ENCODE measurements around the gene MRTFB. TPM values are rescaled to one million over a fixed set of nuclear protein-coding genes. Genes with fewer than 3 reads are reported as not detected.

Gene MRTFB
- polyA plus RNA-seq, 4 donors: 3.1 to 20.2 (median 9.4) TPM

GRCh38 chr16:14155572-14156190 lies 84.6 kb downstream of the MRTFB start:
- H3K27ac ChIP-seq (ENCODE audit: low read depth in 1 of 3, low read length in 2 of 3): no peak overlapping the region
- H3K27me3 ChIP-seq (ENCODE audit: control insufficient read depth in 3 of 3, insufficient read depth in 3 of 3, low read length in 3 of 3): no peaks in the 10 kb centered on the region
- H3K36me3 ChIP-seq (ENCODE audit: control insufficient read depth in 3 of 3, insufficient read depth in 2 of 3, low read depth in 1 of 3, low read length in 3 of 3): no peaks in the 10 kb centered on the region
- H3K4me1 ChIP-seq (ENCODE audit: control insufficient read depth in 3 of 3, insufficient read depth in 2 of 3, low read depth in 1 of 3, low read length in 2 of 3): no peaks in the 10 kb centered on the region
- H3K4me3 ChIP-seq (ENCODE audit: low read depth in 1 of 3, low read length in 3 of 3): no peak overlapping the region
- no peak for FAIRE-seq
- no peak for DNase-seq
- 82 to 86% (median 83%) methylated on average over 4 of the region's 4 CpGs for WGBS, 3 donors
- H3K9me3 ChIP-seq (ENCODE audit: control insufficient read depth in 2 of 2, insufficient read depth in 1 of 2, low read depth in 1 of 2, low read length in 1 of 2): no peaks in the 10 kb centered on the region

DNA sequence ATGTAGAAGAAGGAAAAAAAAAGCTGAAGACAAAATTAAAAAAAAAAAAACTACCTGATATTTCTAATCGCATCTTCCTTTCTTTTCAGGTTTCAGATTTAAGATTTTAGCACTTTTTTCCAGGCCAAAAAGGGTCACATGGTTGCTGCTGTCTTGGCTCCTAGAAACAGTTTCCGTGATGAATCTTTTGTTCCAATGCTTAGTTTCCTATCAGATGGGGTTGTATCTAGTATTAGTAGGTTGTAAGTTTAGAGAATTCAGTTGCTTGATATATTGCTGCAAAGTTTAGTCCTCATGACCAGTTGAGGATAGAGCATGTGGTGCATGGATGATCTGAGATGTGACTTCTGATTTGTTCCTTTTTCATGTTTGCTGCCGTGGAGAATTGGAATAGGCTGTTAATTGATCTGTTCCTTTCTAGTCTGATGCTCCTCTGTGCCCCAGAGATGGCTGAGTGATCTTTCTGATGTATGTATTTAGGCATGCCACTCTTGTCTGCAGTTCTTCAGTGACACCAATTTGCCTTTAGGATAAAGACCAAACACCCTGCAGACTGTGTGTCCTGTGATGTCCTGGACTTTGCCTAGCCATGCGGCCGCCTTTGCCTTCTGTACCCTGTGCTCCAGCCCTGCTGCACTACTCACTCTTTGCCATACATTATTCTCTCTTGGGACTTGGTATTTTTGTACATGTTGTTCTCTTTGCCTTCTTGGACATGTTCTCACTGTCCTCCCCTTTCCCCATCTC lies 94.0 kb downstream of the MRTFB start:
- FAIRE-seq (no peak), DNase-seq (peak in 1 of 2 donors; percentile 8)
- H3K27ac ChIP-seq (ENCODE audit: low read depth in 1 of 3, low read length in 2 of 3): no peak overlapping the region
- 79 to 81% (median 79%) methylated on average over 5 of the region's 5 CpGs for WGBS, 3 donors
- H3K27me3 ChIP-seq (ENCODE audit: control insufficient read depth in 3 of 3, insufficient read depth in 3 of 3, low read length in 3 of 3): no peaks in the 10 kb centered on the region
- no peaks in the 10 kb centered on the region for H3K9me3 ChIP-seq (ENCODE audit: control insufficient read depth in 2 of 2, insufficient read depth in 1 of 2, low read depth in 1 of 2, low read length in 1 of 2)
- H3K4me3 ChIP-seq (ENCODE audit: low read depth in 1 of 3, low read length in 3 of 3): no peak overlapping the region
- H3K36me3 ChIP-seq (ENCODE audit: control insufficient read depth in 3 of 3, insufficient read depth in 2 of 3, low read depth in 1 of 3, low read length in 3 of 3): peaks cover 0 to 1% (median 0%) of the 10 kb centered on the region in 3 donors
- H3K4me1 ChIP-seq (ENCODE audit: control insufficient read depth in 3 of 3, insufficient read depth in 2 of 3, low read depth in 1 of 3, low read length in 2 of 3): no peaks in the 10 kb centered on the region

DNA sequence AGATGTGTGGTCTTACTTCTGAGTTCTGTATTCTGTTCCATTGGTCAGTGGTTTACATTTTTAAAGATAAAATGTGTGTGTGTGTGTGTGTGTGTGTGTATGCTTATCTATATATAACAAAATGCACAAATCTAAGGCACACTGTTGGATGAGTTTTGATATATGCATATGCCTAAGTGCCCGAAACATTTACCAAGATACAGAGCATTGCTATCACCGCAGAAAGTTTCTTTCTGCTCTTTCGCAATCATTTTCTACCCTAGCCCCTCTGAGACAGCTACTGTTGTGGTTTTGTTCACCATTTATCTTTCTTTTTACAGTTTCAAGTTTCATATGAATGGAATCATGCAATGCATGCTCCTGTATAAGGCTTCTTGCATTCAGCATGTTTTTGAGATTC lies 97.0 kb downstream of the MRTFB start:
- DNase-seq (no peak), FAIRE-seq (no peak)
- Histone ChIP-seq H3K9me3 (ENCODE audit: control insufficient read depth in 2 of 2, insufficient read depth in 1 of 2, low read depth in 1 of 2, low read length in 1 of 2) (no peaks in the 10 kb centered on the region), H3K36me3 (ENCODE audit: control insufficient read depth in 3 of 3, insufficient read depth in 2 of 3, low read depth in 1 of 3, low read length in 3 of 3) (peaks cover 0 to 2% (median 0%) of the 10 kb centered on the region in 3 donors), H3K4me1 (ENCODE audit: control insufficient read depth in 3 of 3, insufficient read depth in 2 of 3, low read depth in 1 of 3, low read length in 2 of 3) (no peaks in the 10 kb centered on the region), H3K27ac (ENCODE audit: low read depth in 1 of 3, low read length in 2 of 3) (no peak overlapping the region), H3K27me3 (ENCODE audit: control insufficient read depth in 3 of 3, insufficient read depth in 3 of 3, low read length in 3 of 3) (no peaks in the 10 kb centered on the region), H3K4me3 (ENCODE audit: low read depth in 1 of 3, low read length in 3 of 3) (no peak overlapping the region)
- WGBS, 3 donors: 85 to 94% (median 90%) methylated on average over 3 of the region's 3 CpGs

DNA sequence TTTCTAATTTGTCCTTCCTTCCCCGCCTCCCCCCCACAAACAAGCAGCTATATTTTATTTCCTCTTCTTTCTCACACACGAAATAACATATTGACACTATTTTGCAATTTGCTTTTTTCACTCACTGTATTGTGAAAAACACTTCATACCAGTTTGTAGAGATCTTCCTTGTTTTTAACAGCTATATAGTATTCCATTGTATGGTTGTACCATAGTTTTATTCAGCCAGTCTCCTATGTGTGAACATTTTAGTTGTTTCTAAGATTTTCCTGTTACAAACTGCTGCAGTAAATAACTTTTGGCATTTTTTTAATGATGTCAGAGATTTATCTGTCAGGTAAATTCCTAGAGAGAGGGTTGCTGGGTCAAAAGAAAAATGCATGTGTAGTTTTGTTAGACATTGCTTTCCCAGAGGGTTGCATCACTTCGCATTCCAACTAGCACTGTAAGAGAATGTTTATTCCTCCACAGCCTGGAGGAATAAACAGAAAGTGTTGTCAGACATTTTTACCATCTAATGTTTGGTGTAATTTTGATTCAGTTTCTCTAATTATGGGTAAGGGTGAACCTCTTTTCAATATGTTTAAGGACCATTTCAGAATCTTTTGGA lies 101.2 kb downstream of the MRTFB start:
- Histone ChIP-seq H3K4me3 (ENCODE audit: low read depth in 1 of 3, low read length in 3 of 3) (no peak overlapping the region), H3K27ac (ENCODE audit: low read depth in 1 of 3, low read length in 2 of 3) (no peak overlapping the region), H3K9me3 (ENCODE audit: control insufficient read depth in 2 of 2, insufficient read depth in 1 of 2, low read depth in 1 of 2, low read length in 1 of 2) (no peaks in the 10 kb centered on the region), H3K4me1 (ENCODE audit: control insufficient read depth in 3 of 3, insufficient read depth in 2 of 3, low read depth in 1 of 3, low read length in 2 of 3) (no peaks in the 10 kb centered on the region), H3K36me3 (ENCODE audit: control insufficient read depth in 3 of 3, insufficient read depth in 2 of 3, low read depth in 1 of 3, low read length in 3 of 3) (peaks cover 0 to 5% (median 0%) of the 10 kb centered on the region in 3 donors), H3K27me3 (ENCODE audit: control insufficient read depth in 3 of 3, insufficient read depth in 3 of 3, low read length in 3 of 3) (no peaks in the 10 kb centered on the region)
- WGBS, 3 donors: 86 to 90% (median 90%) methylated on average over 3 of the region's 3 CpGs
- no peak for DNase-seq
- no peak for FAIRE-seq

- Histone ChIP-seq H3K36me3 (ENCODE audit: control insufficient read depth in 3 of 3, insufficient read depth in 2 of 3, low read depth in 1 of 3, low read length in 3 of 3) (peaks cover 0 to 4% (median 0%) of the 10 kb centered on the region in 3 donors), H3K27me3 (ENCODE audit: control insufficient read depth in 3 of 3, insufficient read depth in 3 of 3, low read length in 3 of 3) (no peaks in the 10 kb centered on the region), H3K4me3 (ENCODE audit: low read depth in 1 of 3, low read length in 3 of 3) (no peak overlapping the region), H3K4me1 (ENCODE audit: control insufficient read depth in 3 of 3, insufficient read depth in 2 of 3, low read depth in 1 of 3, low read length in 2 of 3) (no peaks in the 10 kb centered on the region), H3K27ac (ENCODE audit: low read depth in 1 of 3, low read length in 2 of 3) (no peak overlapping the region), H3K9me3 (ENCODE audit: control insufficient read depth in 2 of 2, insufficient read depth in 1 of 2, low read depth in 1 of 2, low read length in 1 of 2) (no peaks in the 10 kb centered on the region)
- FAIRE-seq (no peak), DNase-seq (no peak)
- 84 to 95% (median 91%) methylated on average over 3 of the region's 3 CpGs for WGBS, 3 donors
These were observed 104.0 kb downstream of the MRTFB start for GRCh38 chr16:14175086-14175485.

DNA sequence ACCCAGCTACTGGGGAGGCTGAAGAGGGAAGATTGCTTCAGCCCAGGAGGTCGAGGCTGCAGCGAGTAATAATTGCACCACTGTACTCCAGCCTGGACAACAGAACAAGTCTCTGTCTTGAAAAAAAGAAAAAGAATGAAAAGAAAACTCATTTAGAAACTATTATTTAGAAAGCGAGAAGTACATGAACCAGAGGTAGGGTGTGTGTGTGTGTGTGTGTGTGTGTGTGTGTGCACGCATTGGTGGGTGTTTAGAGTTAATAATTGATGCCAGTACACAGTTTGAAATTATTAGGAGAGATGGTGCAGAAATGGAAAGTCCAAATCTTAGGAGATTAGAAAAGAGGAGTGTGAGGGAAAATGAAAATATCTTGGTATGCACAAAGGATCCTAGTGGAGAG lies 106.6 kb downstream of the MRTFB start:
- H3K4me1 ChIP-seq (ENCODE audit: control insufficient read depth in 3 of 3, insufficient read depth in 2 of 3, low read depth in 1 of 3, low read length in 2 of 3): no peaks in the 10 kb centered on the region
- 81 to 84% (median 83%) methylated on average over 4 of the region's 4 CpGs for WGBS, 3 donors
- H3K27me3 ChIP-seq (ENCODE audit: control insufficient read depth in 3 of 3, insufficient read depth in 3 of 3, low read length in 3 of 3): no peaks in the 10 kb centered on the region
- H3K27ac ChIP-seq (ENCODE audit: low read depth in 1 of 3, low read length in 2 of 3): no peak overlapping the region
- FAIRE-seq (no peak), DNase-seq (no peak)
- peaks cover 0 to 2% (median 1%) of the 10 kb centered on the region in 3 donors for H3K36me3 ChIP-seq (ENCODE audit: control insufficient read depth in 3 of 3, insufficient read depth in 2 of 3, low read depth in 1 of 3, low read length in 3 of 3)
- no peaks in the 10 kb centered on the region for H3K9me3 ChIP-seq (ENCODE audit: control insufficient read depth in 2 of 2, insufficient read depth in 1 of 2, low read depth in 1 of 2, low read length in 1 of 2)
- H3K4me3 ChIP-seq (ENCODE audit: low read depth in 1 of 3, low read length in 3 of 3): no peak overlapping the region

DNA sequence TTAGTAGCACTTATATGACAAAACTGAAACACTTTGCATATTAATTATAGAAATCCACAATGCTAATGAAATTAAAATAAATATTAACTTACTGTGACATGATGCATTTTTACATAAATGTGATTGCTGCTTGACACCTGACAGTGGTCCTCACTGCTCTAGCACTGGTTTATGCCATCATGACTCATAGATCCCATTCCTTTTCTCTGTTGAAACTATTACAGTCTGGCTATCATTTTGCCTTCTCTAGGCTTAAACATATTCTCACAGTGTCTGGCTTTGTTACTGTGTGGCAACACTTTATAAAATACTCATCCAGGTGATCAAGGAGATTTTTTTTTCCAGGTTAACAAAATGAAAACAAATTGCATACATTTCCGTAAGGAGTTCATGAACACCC lies 108.0 kb downstream of the MRTFB start:
- DNase-seq (no peak), FAIRE-seq (no peak)
- H3K36me3 ChIP-seq (ENCODE audit: control insufficient read depth in 3 of 3, insufficient read depth in 2 of 3, low read depth in 1 of 3, low read length in 3 of 3): peaks cover 0 to 2% (median 1%) of the 10 kb centered on the region in 3 donors
- no peaks in the 10 kb centered on the region for H3K27me3 ChIP-seq (ENCODE audit: control insufficient read depth in 3 of 3, insufficient read depth in 3 of 3, low read length in 3 of 3)
- H3K4me1 ChIP-seq (ENCODE audit: control insufficient read depth in 3 of 3, insufficient read depth in 2 of 3, low read depth in 1 of 3, low read length in 2 of 3): no peaks in the 10 kb centered on the region
- 95 to 100% (median 95%) methylated on average over 1 of the region's 1 CpG for WGBS, 3 donors
- no peak overlapping the region for H3K4me3 ChIP-seq (ENCODE audit: low read depth in 1 of 3, low read length in 3 of 3)
- H3K27ac ChIP-seq (ENCODE audit: low read depth in 1 of 3, low read length in 2 of 3): no peak overlapping the region
- no peaks in the 10 kb centered on the region for H3K9me3 ChIP-seq (ENCODE audit: control insufficient read depth in 2 of 2, insufficient read depth in 1 of 2, low read depth in 1 of 2, low read length in 1 of 2)

- no peaks in the 10 kb centered on the region for H3K27me3 ChIP-seq (ENCODE audit: control insufficient read depth in 3 of 3, insufficient read depth in 3 of 3, low read length in 3 of 3)
- peaks cover 0 to 1% (median 0%) of the 10 kb centered on the region in 3 donors for H3K36me3 ChIP-seq (ENCODE audit: control insufficient read depth in 3 of 3, insufficient read depth in 2 of 3, low read depth in 1 of 3, low read length in 3 of 3)
- 89 to 94% (median 90%) methylated on average over 4 of the region's 4 CpGs for WGBS, 3 donors
- H3K9me3 ChIP-seq (ENCODE audit: control insufficient read depth in 2 of 2, insufficient read depth in 1 of 2, low read depth in 1 of 2, low read length in 1 of 2): no peaks in the 10 kb centered on the region
- FAIRE-seq (no peak), DNase-seq (no peak)
- H3K4me3 ChIP-seq (ENCODE audit: low read depth in 1 of 3, low read length in 3 of 3): no peak overlapping the region
- no peaks in the 10 kb centered on the region for H3K4me1 ChIP-seq (ENCODE audit: control insufficient read depth in 3 of 3, insufficient read depth in 2 of 3, low read depth in 1 of 3, low read length in 2 of 3)
- no peak overlapping the region for H3K27ac ChIP-seq (ENCODE audit: low read depth in 1 of 3, low read length in 2 of 3)
These were observed 109.4 kb downstream of the MRTFB start for GRCh38 chr16:14180481-14180944.
